HG02588 (cell line): Measurements from ENCODE around the gene SHD.
A peak's percentile ranks its signal among the peaks of the same experiment; 100 is the strongest.
"Not testable (repeated sequence)": the region's sequence is repeated elsewhere in the genome, so short reads cannot be mapped to it uniquely, and the experiment has no call there.

Source experiments
- ATAC-seq: cut with Tn5 transposase; IDR thresholded peaks from one replicate; pipeline ENCODE4 v1.9.1; 2021; ENCODE audit warnings: mild to moderate bottlenecking, moderate library complexity; ENCODE audit not compliant: unreplicated experiment

SHD gene

DNA sequence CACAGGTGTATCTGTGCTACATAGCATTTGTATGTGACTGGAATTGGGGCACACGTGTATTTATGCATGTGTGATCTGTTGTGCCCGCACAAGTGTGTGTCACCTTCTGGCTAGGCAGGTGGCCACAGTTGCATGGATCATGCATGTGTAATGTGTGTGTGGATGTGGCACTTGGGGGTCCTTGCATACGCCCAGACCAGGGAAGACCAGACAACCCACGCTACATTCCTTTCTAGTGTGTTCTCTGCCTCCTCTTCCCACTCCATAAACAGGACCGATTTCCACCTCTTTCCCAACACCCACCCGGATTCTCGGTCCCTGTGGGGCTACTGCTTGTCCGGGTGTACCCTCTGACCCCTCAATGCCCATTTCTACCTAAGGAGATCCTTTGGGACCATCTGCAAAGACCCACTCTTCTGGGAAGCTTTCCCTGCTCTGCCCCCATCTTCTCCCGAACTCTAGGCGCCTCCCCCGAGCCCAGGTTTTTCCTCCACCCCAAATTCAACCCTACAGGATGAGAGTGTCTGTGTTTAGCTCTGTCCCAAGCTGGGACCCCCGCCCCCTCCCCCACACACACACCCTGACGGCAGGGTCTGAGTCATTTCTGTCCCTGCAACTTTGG lies 47.3 kb downstream of the SHD start:
- no peak for ATAC-seq

DNA sequence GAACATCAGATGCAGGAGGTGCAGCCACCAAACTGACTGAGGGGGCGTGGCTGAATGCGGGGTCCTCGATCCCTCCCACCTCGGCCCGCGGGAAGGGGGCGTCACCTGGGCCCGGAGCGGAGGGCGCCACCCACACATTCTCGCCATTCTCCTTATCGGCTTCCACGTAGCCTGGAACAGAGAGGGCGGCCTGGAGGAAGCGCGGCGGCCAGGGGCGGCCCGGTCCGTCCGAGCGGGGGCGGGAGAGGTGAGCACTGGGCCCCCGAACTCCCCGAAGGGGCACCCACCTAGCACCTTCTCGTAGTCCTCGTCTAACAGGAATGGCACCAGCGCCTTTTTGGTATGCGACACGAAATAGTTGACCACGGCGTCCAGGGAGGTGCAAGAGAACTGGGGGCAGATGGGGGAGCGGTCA lies 47.8 kb downstream of the SHD start:
- ATAC-seq: no peak

DNA sequence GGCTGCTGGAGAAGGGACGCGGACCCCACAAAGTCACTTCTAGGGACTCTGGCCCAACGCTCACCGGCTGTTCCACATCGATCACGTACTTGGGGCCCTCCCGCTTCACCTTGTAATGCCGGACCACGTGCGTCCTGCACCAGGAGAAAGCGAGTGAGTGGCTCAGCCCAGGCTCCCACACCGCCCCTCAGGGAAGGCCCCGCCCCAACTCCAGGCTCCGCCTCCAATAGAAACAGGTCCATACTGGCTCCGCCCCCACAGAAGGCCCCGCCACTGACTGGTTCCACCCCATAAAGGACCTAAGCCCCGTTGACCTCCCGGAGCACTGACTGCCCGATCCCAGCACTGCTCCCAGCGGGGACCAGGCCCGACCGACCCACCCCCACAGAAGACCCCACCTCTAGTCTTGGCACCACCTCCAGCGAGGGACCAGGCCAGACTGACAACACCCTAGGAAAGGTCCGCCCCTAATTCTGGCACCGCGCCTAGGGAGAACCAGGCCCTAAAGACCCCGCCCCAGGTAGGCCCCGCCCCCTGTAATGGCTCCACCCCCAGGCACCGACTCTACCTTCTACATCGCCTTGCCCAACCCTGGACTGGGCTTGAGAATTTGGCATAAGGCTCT lies 48.3 kb downstream of the SHD start:
- ATAC-seq: no peak

DNA sequence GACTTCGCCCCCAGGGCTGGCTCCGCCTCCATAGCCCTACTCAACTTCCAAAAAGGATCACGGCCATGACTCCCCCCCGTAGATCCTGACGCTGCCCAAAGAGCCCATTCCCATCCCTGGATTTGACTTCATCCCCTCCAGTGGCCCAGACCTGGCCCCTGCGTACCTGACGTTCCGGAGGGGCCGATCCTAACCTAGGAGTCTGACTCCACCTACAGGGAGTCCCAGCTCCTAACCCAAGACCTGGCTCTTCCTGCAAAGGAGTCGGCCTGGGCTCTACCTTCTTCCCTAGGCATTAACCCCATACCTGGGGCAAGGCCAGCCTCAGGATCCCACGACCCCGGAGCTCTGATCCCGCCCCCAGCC lies 48.8 kb downstream of the SHD start:
- peak; percentile 1 for ATAC-seq

DNA sequence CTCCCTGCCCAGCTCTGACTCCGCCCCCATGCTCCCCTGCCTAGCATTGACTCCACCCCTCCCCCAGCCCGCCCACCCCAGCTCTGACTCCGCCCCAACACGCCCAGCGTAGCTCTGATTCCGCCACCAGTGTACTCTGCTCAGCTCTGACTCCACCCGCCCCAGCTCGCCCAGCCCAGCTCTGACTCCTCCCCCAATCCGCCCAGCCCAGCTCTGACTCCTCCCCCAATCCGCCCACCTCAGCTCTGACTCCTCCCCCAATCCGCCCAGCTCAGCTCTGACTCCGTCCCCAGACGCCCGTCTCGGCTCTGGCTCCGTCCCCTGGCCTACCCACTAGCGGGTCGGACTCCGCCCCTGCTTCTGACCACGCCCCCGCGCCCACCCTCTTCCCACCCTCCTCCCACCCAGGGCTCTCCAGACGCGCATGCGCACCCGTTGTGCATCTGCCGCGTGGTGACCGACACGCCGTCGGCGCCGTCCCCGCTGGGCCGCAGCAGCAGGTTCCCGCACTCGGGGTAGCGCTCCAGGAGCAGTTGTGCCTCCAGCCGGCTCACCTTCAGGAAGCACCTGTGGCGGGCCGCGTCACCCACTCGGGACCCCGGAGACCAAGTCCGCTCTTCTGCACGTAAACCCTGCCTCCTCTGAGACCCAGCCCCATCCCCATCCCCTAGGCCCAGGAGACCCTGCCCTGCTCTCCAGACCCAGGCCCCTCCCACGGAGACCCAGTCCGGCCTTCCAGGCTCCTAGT lies 49.4 kb downstream of the SHD start:
- ATAC-seq: peak; percentile 74

DNA sequence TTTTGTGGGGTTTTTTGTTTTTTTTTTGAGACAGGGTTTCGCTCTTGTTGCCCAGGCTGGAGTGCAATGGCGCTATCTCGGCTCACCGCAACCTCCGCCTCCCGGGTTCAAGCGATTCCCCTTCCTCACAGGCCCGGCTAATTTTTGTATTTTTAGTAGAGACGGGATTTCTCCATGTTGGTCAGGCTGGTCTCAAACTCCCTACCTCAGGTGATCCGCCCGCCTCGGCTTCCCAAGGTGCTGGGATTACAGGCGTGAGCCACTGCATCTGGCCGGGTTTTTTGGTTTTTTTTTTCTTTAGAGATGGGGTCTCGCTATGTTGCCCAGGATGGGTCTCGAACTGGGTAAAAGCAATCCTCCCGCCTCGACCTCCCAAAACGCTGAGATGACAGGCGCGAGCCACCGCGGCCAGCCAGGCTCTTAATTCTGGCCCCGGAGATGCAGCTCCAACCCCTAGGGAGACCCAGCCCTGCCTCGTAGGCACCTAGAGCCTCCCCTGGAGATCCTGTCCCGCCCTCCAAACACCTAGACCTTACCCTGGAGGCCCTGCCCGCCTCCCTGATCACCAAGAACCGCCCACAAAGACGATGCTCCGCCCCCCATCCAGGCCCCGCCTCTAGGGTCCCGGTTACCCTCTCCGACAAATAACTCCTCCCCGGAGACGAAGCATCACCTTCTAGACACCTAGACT lies 50.1 kb downstream of the SHD start:
- ATAC-seq: not testable (repeated sequence)

DNA sequence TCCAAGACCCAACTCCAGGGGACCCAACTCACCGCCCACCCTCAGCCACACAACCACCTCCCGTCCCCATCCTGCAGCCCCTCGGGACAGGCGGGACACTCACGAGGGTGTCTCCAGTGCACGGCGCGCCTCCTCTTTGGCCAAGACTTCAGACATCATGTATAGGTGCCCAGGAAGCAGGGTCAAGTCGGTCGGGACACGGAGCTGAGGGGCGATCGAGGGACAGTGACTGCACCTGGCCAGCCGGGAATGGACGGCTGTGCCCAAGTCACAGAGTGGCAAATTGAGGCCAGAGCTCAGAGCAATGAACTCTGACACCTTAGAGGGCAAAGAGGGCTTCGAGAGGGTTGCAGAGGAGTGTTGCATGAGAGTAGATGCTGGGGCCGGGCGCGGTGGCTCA lies 50.8 kb downstream of the SHD start:
- no peak for ATAC-seq

DNA sequence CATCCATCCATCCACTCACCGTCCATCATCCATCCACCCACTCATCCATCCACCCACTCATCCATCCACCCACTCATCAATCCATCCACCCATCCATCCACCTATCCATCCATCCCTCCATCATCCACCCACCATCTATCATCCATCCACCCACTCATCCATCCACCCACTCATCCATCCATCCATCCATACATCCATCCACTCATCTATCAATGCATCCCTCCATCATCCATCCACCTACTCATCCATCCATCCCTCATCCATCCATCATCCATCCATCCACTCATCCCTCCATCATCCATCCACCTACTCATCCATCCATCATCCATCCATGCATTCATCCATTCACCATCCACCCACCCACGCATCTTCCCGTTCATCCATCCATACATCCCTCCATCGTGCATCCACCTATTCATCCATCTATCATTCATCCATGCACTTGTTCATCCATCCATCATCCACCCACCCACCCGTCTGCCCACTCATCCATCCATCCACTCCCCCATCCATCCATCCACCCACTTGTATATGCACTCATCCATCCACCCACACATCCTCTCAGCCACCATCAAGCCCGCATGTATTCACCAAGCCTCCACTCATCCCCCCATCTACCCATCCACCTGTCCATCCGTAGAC lies 56.0 kb downstream of the SHD start:
- no peak for ATAC-seq

DNA sequence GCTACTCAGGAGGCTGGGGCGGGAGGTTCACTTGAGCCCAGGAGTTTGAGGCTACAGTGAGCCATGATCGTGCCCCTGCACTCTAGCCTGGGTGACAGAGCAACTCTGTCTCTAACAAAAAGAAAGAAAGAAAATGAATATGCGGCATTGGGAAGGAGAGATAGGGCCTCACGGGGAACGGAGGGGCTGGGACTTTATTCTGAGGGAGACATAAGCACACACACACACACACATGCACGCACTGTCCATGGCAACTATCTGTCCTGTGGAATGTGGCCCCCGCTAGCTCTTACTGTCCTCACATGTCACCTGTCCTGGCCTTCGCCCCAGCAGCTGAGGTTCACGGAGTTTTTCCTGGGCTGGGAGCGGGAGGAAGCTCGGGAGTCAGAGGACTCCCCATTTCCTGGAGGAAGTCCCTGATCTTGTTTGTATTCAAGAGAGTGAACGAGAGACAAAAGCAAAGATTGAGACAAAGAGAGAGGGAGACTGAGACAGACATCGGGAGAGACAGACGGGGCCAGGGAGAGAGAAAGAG lies 58.9 kb downstream of the SHD start:
- no peak for ATAC-seq

DNA sequence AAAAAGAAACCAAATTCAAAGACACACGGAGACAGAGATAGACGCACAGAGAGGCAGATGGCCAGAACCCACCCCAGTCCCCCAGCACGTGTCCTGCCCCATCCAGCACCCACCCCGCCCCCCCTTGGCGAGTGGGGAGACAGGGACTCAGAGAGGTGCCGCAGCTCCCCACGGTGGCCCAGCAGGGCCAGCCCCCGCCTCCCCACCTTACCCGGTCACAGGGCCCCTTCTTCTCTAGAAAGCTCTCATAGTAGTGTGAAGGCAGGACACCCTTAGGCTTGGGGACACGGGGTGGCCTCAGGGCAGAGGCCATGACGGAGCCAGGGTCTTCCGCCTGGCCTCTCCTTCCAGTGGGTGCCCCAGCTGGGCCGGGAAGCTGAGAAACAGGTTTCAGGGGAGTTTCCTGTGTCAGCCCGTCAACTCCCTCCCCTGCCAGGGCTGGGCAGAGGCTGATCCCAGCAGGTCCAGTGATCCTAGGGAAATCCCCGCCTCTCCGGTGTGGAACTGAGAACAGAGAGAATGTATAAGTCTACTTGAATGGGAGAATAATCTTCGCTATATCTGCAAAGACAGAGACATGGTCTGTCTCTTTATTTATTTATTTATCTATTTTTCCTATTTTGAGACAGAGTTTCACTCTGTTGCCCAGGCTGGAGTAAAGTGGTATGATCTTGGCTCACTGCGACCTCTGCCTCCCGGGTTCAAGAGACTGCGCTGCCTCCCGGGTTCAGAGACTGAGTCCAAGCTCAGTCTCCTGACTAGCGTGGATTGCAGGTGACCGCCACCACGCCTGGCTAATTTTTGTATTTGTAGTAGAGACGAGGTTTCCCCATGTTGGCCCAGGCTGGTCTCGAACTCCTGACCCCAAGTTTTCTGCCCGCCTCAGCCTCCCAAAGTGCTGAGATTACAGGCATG lies 59.6 kb downstream of the SHD start, which contains the start of gene STAP2:
Gene STAP2 (minus strand): TSS at position 387 of the 915 bp plus-strand sequence. CDS start 74 bp downstream, at position 313.
- ATAC-seq: no peak
